HepG2 (cell line): ENCODE measurements around the gene TNFSF13. TPM values are rescaled to one million over a fixed set of nuclear protein-coding genes. Genes with fewer than 3 reads are reported as not detected.
A peak's percentile ranks its signal among the peaks of the same experiment; 100 is the strongest.

Source experiments
- ATAC-seq: fragments of 200-7000 bp; cut with Tn5 transposase; 3 replicates; pipeline ENCODE4 v1.9.1; 2020; ENCODE audit warnings: mild to moderate bottlenecking, moderate library complexity
- BruUV-seq: library from RNA; stranded (reverse); fragments of 400-500 nt; replicated peaks from 2 replicates; lab custom pipeline; 2021; lab: Mats Ljungman, UMichigan
- CTCF ChIA-PET: fragments of 300-600 bp; formaldehyde crosslinking; extraction: SDS; loops from one replicate; lab custom pipeline; 2021; ENCODE audit warnings: low total read pairs, inconsistent platforms, low intra/inter-chr PET ratio; lab: Yijun Ruan, JAX
- POLR2A ChIA-PET: fragments of 350-600 bp; sonication (Branson Sonifier 250); formaldehyde crosslinking; loops from one replicate; lab custom pipeline; 2020; ENCODE audit warnings: antibody characterized with exemption, inconsistent platforms; lab: Yijun Ruan, JAX
- DNase-seq: peaks from one replicate; pipeline ENCODE4 v3.0.0-alpha.2; 2015; ENCODE audit warnings: low spot score
- FAIRE-seq: peaks from 3 replicates; lab custom pipeline; 2011; peaks lifted over from hg19 to GRCh38; lab: Jason Lieb, UNC
- H2AFZ ChIP-seq: one replicate; pipeline ENCODE4 v1.6.1; 2011; ENCODE audit warnings: low read length, inconsistent platforms
- H3K27ac ChIP-seq: fragments of 300-600 bp; 3 replicates; pipeline ENCODE4 v1.8.0; 2011; ENCODE audit warnings: mixed run types, mild to moderate bottlenecking, mixed read lengths, low read length, inconsistent platforms; ENCODE audit not compliant: insufficient read depth; ENCODE audit errors: extremely low read length
- H3K27me3 ChIP-seq, 2 experiments: fragments of 200-600 bp in 1 of 2; 2 replicates in 1 of 2; 3 replicates in 1 of 2; pipeline versions ENCODE4 v1.6.0 to v1.8.0; 2011; ENCODE audit warnings: low read length in 2 of 2, mild to moderate bottlenecking in 2 of 2, moderate library complexity in 2 of 2, inconsistent platforms in 1 of 2; ENCODE audit not compliant: insufficient read depth in 2 of 2, control insufficient read depth in 1 of 2
- H3K36me3 ChIP-seq, 2 experiments: fragments of 200-600 bp in 1 of 2; replicated peaks in 1 of 2; 2 replicates in 1 of 2; 3 replicates in 1 of 2; pipeline versions ENCODE4 v1.5.1 to v1.8.0; 2011; ENCODE audit warnings: low read length in 2 of 2, inconsistent platforms in 1 of 2; ENCODE audit not compliant: insufficient read depth in 2 of 2, control insufficient read depth in 1 of 2
- H3K4me1 ChIP-seq: 2 replicates; pipeline ENCODE4 v1.5.1; 2012; ENCODE audit warnings: low read length, inconsistent platforms; ENCODE audit not compliant: insufficient read depth
- H3K4me2 ChIP-seq: 2 replicates; pipeline ENCODE4 v1.6.0; 2011; ENCODE audit warnings: low read depth, low read length, inconsistent platforms
- H3K4me3 ChIP-seq, 3 experiments: fragments of 200-600 bp in 1 of 3; sonication (generic), shearing (Covaris generic) in 1 of 3; replicated peaks in 1 of 3; 2 replicates each; pipeline ENCODE4 v1.5.1; 2011 to 2016; ENCODE audit warnings: low read length in 3 of 3, inconsistent platforms in 2 of 3, low read depth in 2 of 3, mild to moderate bottlenecking in 2 of 3, control low read depth in 1 of 3, mixed read lengths in 1 of 3; ENCODE audit not compliant: insufficient read depth in 1 of 3
- H3K79me2 ChIP-seq: one replicate; pipeline ENCODE4 v1.6.1; 2011; ENCODE audit warnings: low read length, inconsistent platforms; ENCODE audit not compliant: insufficient read depth
- H3K9ac ChIP-seq: 2 replicates; pipeline ENCODE4 v1.6.0; 2011; ENCODE audit warnings: mild to moderate bottlenecking, low read depth, low read length, inconsistent platforms; ENCODE audit not compliant: insufficient read depth
- H3K9me3 ChIP-seq: 2 replicates; pipeline ENCODE4 v1.5.1; 2012; ENCODE audit warnings: mild to moderate bottlenecking, low read length
- H4K20me1 ChIP-seq: 2 replicates; pipeline ENCODE4 v1.6.0; 2011; ENCODE audit warnings: inconsistent platforms, mild to moderate bottlenecking, low read length, moderate library complexity; ENCODE audit not compliant: insufficient read depth
- AGO2 ChIP-seq: fragments of 200-400 bp; formaldehyde crosslinking; optimal IDR thresholded peaks from 2 replicates; pipeline ENCODE3; 2017; ENCODE audit warnings: mild to moderate bottlenecking, low read depth, low read length, moderate library complexity
- CEBPG ChIP-seq: IDR thresholded peaks from 2 replicates; pipeline ENCODE4 v1.6.1; 2016
- FOXJ3 ChIP-seq: sonication (generic); formaldehyde crosslinking; IDR thresholded peaks from 2 replicates; pipeline ENCODE4 v1.4.0; 2020; ENCODE audit warnings: missing genetic modification reagents, mild to moderate bottlenecking, borderline replicate concordance
- KMT2B ChIP-seq: IDR thresholded peaks from 2 replicates; pipeline ENCODE4 v1.6.1; 2016; ENCODE audit warnings: missing genetic modification reagents, missing compliant biosample characterization
- MED1 ChIP-seq: sonication (generic); formaldehyde crosslinking; IDR thresholded peaks from 2 replicates; pipeline ENCODE4 v1.4.0; 2020; ENCODE audit warnings: missing genetic modification reagents
- RBFOX2 ChIP-seq: fragments of 200-400 bp; formaldehyde crosslinking; IDR thresholded peaks from 2 replicates; pipeline ENCODE4 v1.6.1; 2017; ENCODE audit warnings: low read depth, mild to moderate bottlenecking, low read length
- RFX3 ChIP-seq: IDR thresholded peaks from 2 replicates; pipeline ENCODE4 v1.6.1; 2016; ENCODE audit warnings: missing biosample characterization, missing genetic modification reagents
- RXRB ChIP-seq: IDR thresholded peaks from 2 replicates; pipeline ENCODE4 v1.6.1; 2016; ENCODE audit warnings: borderline replicate concordance, missing genetic modification reagents, missing compliant biosample characterization
- ZBTB1 ChIP-seq: sonication (generic); formaldehyde crosslinking; IDR thresholded peaks from 2 replicates; pipeline ENCODE4 v1.4.0; 2020; ENCODE audit warnings: missing genetic modification reagents, borderline replicate concordance
- ZNF253 ChIP-seq: sonication (generic); formaldehyde crosslinking; IDR thresholded peaks from 2 replicates; pipeline ENCODE4 v1.8.0; 2022; ENCODE audit warnings: mild to moderate bottlenecking, missing genetic modification reagents, borderline replicate concordance
- ZNF607 ChIP-seq: sonication (generic); formaldehyde crosslinking; IDR thresholded peaks from 2 replicates; pipeline ENCODE4 v1.5.1; 2020; ENCODE audit warnings: missing genetic modification reagents, mild to moderate bottlenecking, borderline replicate concordance
- ZNF749 ChIP-seq: sonication (generic); formaldehyde crosslinking; IDR thresholded peaks from 2 replicates; pipeline ENCODE4 v1.8.0; 2022; ENCODE audit warnings: mild to moderate bottlenecking, missing genetic modification reagents, moderate library complexity, borderline replicate concordance
- ZNF841 ChIP-seq: sonication (generic); formaldehyde crosslinking; IDR thresholded peaks from 2 replicates; pipeline ENCODE4 v1.8.1; 2023; ENCODE audit warnings: missing genetic modification reagents, borderline replicate concordance
- WGBS: methylation state at CpG from one replicate; pipeline ENCODE4 v1.1.6; 2017; ENCODE audit warnings: low lambda C conversion rate; 5-methylcytosine and 5-hydroxymethylcytosine counted together
- in situ Hi-C: cut with HindIII; loops from 2 replicates; pipeline ENCODE4 v1.10.0; 2017; ENCODE audit warnings: low pct_unique_long_range_greater_than_20kb; ENCODE audit not compliant: extremely low pct_ligation_motif_present
- intact Hi-C: fragments of 100-400 bp; cut with micrococcal nuclease; formaldehyde crosslinking; loops from one replicate; pipeline ENCODE4 v1.10.0; 2022; ENCODE audit not compliant: unreplicated experiment
- polyA plus RNA-seq, 8 experiments: library from polyadenylated mRNA; depleted of rRNA in 3 of 8; stranded (reverse) in 7 of 8; unstranded in 1 of 8; fragments of >200 nt; fragmentation: Illumina TruSeq in 4 of 8; extraction: Trizol in 4 of 8; gene quantifications; 2 replicates each; pipeline versions ENCODE4 v1.2.1 to v1.2.3, GENCODE V29; 2011 to 2016; ENCODE audit warnings: low read depth in 4 of 8, missing spikeins in 1 of 8, mixed read lengths in 1 of 8; ENCODE audit not compliant: insufficient read depth in 1 of 8
- total RNA-seq, 5 experiments: library from RNA; depleted of rRNA; stranded (reverse); fragments of >200 nt; fragmentation: Illumina TruSeq; extraction: Trizol; gene quantifications; 2 replicates each; pipeline ENCODE4 v1.2.3, GENCODE V29; 2016; ENCODE audit warnings: low read depth in 1 of 5
- TF ChIP-seq, protein P1 (sequence below): IDR thresholded peaks from 2 replicates; pipeline ENCODE4 v1.6.1; 2012; ENCODE audit warnings: low read length, improper control_type of control experiment
- TF ChIP-seq, protein P2 (sequence below): IDR thresholded peaks from 2 replicates; pipeline ENCODE4 v1.6.1; 2018; ENCODE audit warnings: missing genetic modification reagents
- TF ChIP-seq, protein P3 (sequence below): sonication (generic); formaldehyde crosslinking; IDR thresholded peaks from 2 replicates; pipeline ENCODE4 v1.4.0; 2020; ENCODE audit warnings: missing genetic modification reagents, borderline replicate concordance

Gene TNFSF13
- total and polyA plus RNA-seq, 2 of the 13 experiments (the other 11 are each of a cell fraction or from before 2014, with no cell fraction given) = 2.5 to 3.3 TPM

DNA sequence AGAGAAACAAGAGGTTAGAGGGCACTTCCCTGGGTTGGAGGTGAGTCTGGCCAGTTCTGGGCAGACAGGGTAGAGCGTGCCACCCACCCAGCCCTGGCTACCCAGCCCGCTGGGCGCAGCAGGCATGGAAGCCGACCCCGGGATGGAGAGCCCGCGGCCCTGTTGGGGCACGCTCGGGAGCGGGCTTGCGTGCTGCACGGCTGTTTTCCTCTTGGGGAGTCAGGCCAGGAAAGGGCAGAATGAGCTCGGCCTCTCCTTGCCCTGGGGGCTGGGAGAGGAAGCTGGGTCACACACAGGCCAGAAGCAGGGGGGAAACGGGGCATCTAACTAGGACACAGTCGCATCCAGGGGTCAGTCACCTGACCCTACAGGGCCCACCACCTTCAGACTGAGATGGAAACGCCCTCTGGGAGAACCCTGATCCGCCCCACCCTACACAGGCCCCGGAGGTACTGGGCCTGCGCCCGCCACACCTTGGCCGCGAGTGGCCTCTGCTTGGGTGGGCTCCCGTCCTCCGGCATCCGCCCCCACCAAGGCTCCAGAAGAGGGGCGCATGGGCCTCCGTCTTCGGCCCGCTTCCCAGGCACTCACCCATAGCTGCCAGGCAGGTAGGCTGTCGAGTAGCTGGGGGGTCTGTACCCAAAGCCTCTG, 30.1 kb downstream of the TNFSF13 start:
- no peak overlapping the region for H3K27ac ChIP-seq
- H3K4me1 ChIP-seq = peaks cover 13% of the 10 kb centered on the region
- WGBS = 95% methylated on average over 22 of the region's 30 CpGs
- FAIRE-seq = no peak
- no peak for TF ChIP-seq ZNF607 (CRISPR knock-in tag)
- no peak for TF ChIP-seq RXRB (CRISPR knock-in tag)
- TF ChIP-seq RFX3 (CRISPR knock-in tag) = no peak
- no peak for TF ChIP-seq MED1 (CRISPR knock-in tag)
- TF ChIP-seq ZBTB1 (CRISPR knock-in tag) = no peak
- no peak for TF ChIP-seq KMT2B (CRISPR knock-in tag)
- no peak for TF ChIP-seq ZNF253
- TF ChIP-seq ZNF749 (CRISPR knock-in tag) = no peak
- TF ChIP-seq AGO2 = peak; percentile 94
- TF ChIP-seq RBFOX2 = peak; percentile 65; the same call in 1 of the 2 replicates
- TF ChIP-seq ZNF841 (CRISPR knock-in tag) = no peak
- no peak for TF ChIP-seq CEBPG (CRISPR knock-in tag)
- TF ChIP-seq FOXJ3 (CRISPR knock-in tag) = no peak
- TF ChIP-seq, protein P1, sequence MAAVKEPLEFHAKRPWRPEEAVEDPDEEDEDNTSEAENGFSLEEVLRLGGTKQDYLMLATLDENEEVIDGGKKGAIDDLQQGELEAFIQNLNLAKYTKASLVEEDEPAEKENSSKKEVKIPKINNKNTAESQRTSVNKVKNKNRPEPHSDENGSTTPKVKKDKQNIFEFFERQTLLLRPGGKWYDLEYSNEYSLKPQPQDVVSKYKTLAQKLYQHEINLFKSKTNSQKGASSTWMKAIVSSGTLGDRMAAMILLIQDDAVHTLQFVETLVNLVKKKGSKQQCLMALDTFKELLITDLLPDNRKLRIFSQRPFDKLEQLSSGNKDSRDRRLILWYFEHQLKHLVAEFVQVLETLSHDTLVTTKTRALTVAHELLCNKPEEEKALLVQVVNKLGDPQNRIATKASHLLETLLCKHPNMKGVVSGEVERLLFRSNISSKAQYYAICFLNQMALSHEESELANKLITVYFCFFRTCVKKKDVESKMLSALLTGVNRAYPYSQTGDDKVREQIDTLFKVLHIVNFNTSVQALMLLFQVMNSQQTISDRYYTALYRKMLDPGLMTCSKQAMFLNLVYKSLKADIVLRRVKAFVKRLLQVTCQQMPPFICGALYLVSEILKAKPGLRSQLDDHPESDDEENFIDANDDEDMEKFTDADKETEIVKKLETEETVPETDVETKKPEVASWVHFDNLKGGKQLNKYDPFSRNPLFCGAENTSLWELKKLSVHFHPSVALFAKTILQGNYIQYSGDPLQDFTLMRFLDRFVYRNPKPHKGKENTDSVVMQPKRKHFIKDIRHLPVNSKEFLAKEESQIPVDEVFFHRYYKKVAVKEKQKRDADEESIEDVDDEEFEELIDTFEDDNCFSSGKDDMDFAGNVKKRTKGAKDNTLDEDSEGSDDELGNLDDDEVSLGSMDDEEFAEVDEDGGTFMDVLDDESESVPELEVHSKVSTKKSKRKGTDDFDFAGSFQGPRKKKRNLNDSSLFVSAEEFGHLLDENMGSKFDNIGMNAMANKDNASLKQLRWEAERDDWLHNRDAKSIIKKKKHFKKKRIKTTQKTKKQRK = no peak
- TF ChIP-seq, protein P2, sequence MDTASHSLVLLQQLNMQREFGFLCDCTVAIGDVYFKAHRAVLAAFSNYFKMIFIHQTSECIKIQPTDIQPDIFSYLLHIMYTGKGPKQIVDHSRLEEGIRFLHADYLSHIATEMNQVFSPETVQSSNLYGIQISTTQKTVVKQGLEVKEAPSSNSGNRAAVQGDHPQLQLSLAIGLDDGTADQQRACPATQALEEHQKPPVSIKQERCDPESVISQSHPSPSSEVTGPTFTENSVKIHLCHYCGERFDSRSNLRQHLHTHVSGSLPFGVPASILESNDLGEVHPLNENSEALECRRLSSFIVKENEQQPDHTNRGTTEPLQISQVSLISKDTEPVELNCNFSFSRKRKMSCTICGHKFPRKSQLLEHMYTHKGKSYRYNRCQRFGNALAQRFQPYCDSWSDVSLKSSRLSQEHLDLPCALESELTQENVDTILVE (CRISPR knock-in tag) = no peak
- TF ChIP-seq, protein P3, sequence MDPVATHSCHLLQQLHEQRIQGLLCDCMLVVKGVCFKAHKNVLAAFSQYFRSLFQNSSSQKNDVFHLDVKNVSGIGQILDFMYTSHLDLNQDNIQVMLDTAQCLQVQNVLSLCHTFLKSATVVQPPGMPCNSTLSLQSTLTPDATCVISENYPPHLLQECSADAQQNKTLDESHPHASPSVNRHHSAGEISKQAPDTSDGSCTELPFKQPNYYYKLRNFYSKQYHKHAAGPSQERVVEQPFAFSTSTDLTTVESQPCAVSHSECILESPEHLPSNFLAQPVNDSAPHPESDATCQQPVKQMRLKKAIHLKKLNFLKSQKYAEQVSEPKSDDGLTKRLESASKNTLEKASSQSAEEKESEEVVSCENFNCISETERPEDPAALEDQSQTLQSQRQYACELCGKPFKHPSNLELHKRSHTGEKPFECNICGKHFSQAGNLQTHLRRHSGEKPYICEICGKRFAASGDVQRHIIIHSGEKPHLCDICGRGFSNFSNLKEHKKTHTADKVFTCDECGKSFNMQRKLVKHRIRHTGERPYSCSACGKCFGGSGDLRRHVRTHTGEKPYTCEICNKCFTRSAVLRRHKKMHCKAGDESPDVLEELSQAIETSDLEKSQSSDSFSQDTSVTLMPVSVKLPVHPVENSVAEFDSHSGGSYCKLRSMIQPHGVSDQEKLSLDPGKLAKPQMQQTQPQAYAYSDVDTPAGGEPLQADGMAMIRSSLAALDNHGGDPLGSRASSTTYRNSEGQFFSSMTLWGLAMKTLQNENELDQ (CRISPR knock-in tag) = no peak
- ATAC-seq = no peak
- peaks cover 10% of the 10 kb centered on the region for H3K79me2 ChIP-seq
- H3K4me2 ChIP-seq = no peak overlapping the region
- no peak overlapping the region for H3K4me3 ChIP-seq
- no peaks in the 10 kb centered on the region; a peak in 1 of 5 replicates for H3K27me3 ChIP-seq
- ChIA-PET POLR2A (interaction anchor here (1.1 to 1.7 kb wide), 3 partner anchors 9 to 99 kb away, joined by 4 to 5 read pairs (median 4); partner anchors contain the start of genes CD68, SAT2 and TP53), CTCF (no interaction called here)
- no peak overlapping the region for H2AFZ ChIP-seq
- BruUV-seq = no TSS peak
- in situ Hi-C loops (loop anchor here (5.0 kb wide), 1 partner anchor 99 kb away; the partner anchor contains the start of genes TP53 and WRAP53), intact Hi-C loops (no loop called here)
- no peak overlapping the region for H3K9ac ChIP-seq
- H3K9me3 ChIP-seq = no peaks in the 10 kb centered on the region
- peaks cover 19 to 47% of the 10 kb centered on the region in 2 experiments for H3K36me3 ChIP-seq
- no peak for DNase-seq
- H4K20me1 ChIP-seq = no peaks in the 10 kb centered on the region
